ENCODE data around the gene PYHIN1. TPM values are rescaled to one million over a fixed set of nuclear protein-coding genes. Genes with fewer than 3 reads are reported as not detected.
A peak's percentile ranks its signal among the peaks of the same experiment; 100 is the strongest.

Gene PYHIN1
- total RNA-seq, 4 donors from 2014 or later: 0.16 TPM; not detected in 3

DNA sequence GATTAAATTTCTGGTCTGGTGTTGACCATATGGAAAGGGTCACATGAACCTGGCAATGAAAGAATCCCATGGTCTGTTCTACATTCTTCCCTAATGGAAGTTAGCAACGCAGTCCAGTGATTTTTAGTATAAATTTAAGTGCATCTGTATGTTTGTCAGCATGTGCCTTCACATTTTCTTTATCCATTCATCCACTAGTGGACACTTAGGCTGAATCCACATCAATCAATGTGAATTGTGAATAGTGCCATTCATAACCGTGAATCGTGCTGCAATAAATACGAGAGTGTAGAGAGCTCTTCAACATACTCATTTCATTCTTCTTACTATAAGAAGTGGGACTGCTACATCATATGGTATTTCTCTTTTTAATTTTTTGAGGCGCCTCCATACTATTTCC, 65.6 kb downstream of the PYHIN1 start:
- intact Hi-C loops (cut with DNase I; ENCODE audit: low total_unique reads) (loop anchor here (5.0 to 10.0 kb wide), 2 partner anchors 795 to 1032 kb away; no protein-coding TSS in a partner anchor), in situ Hi-C loops (cut with MboI; ENCODE audit: low sequenced_read_pairs in 4 of 4) (loop anchor here (10.0 to 25.0 kb wide), 5 partner anchors 62 to 1035 kb away; partner anchors contain the start of genes CD1D (in 1 of the 4) and PYHIN1 (in 1 of the 4))
- Histone ChIP-seq H3K27ac (no peak overlapping the region), H3K27me3 (no peaks in the 10 kb centered on the region), H3K4me3 (no peak overlapping the region), H3K9me3 (no peaks in the 10 kb centered on the region), H3K4me1 (peaks cover 0 to 6% of the 10 kb centered on the region in 2 donors), H3K36me3 (no peaks in the 10 kb centered on the region)
- no peak for DNase-seq
- ATAC-seq: no peak
- no peak for TF ChIP-seq POLR2A (IDR thresholded peaks at IDR 0.05)
- TF ChIP-seq, protein P1, sequence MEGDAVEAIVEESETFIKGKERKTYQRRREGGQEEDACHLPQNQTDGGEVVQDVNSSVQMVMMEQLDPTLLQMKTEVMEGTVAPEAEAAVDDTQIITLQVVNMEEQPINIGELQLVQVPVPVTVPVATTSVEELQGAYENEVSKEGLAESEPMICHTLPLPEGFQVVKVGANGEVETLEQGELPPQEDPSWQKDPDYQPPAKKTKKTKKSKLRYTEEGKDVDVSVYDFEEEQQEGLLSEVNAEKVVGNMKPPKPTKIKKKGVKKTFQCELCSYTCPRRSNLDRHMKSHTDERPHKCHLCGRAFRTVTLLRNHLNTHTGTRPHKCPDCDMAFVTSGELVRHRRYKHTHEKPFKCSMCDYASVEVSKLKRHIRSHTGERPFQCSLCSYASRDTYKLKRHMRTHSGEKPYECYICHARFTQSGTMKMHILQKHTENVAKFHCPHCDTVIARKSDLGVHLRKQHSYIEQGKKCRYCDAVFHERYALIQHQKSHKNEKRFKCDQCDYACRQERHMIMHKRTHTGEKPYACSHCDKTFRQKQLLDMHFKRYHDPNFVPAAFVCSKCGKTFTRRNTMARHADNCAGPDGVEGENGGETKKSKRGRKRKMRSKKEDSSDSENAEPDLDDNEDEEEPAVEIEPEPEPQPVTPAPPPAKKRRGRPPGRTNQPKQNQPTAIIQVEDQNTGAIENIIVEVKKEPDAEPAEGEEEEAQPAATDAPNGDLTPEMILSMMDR (IDR thresholded peaks at IDR 0.05 in 4 of 5, conservative IDR thresholded peaks at IDR 0.05 in 1 of 5): no peak

DNA sequence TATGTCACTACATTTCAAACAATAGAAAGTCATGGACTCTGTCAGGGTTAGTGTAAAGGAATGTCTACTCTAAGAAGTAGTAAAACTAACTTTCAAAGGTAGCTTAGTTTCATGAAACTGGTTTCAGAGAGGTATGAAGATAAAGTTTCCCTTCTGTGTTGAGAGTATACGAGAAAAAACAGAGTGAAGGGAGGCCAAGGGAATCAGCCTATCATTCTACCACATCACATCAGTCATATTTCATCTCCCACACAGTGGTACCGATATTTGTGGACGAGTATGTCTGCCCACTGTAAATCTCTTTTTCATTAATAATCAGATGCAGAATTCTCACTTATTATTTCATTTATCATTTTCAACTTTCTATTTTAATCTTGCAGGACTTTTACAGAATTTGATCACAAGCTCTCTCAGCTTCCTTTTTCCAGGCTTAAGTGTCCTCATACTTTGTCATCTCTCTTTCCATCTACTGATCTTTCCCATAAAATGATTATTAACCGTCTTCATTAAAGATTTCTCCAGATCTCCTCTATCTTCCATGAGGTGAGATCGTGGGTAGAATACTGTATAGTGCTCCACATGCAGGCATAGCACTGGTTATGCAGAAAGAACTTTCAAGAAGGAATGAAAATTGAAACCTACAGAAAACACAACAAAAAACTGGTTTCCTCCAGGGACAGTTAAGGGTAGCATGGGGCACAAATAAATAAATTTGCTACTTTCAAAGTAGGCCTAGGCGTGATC, 66.9 kb downstream of the PYHIN1 start:
- in situ Hi-C loops (cut with MboI; ENCODE audit: low sequenced_read_pairs in 4 of 4): loop anchor here (10.0 to 25.0 kb wide), 5 partner anchors 63 to 1036 kb away; partner anchors contain the start of genes CD1D (in 1 of the 4) and PYHIN1 (in 1 of the 4)
- Histone ChIP-seq H3K36me3 (no peaks in the 10 kb centered on the region), H3K4me1 (peaks cover 0 to 6% of the 10 kb centered on the region in 2 donors), H3K9me3 (no peaks in the 10 kb centered on the region), H3K27ac (no peak overlapping the region), H3K27me3 (no peaks in the 10 kb centered on the region), H3K4me3 (peak overlapping the region; percentile 50 to 64 (median 56))
- ATAC-seq (no peak), DNase-seq (no peak)
- intact Hi-C loops (cut with DNase I; ENCODE audit: low total_unique reads): loop anchor here (5.0 to 10.0 kb wide), 2 partner anchors 796 to 1033 kb away; no protein-coding TSS in a partner anchor
- no peak for TF ChIP-seq POLR2A (IDR thresholded peaks at IDR 0.05)
- TF ChIP-seq, protein P1 (IDR thresholded peaks at IDR 0.05 in 4 of 5, conservative IDR thresholded peaks at IDR 0.05 in 1 of 5): no peak

DNA sequence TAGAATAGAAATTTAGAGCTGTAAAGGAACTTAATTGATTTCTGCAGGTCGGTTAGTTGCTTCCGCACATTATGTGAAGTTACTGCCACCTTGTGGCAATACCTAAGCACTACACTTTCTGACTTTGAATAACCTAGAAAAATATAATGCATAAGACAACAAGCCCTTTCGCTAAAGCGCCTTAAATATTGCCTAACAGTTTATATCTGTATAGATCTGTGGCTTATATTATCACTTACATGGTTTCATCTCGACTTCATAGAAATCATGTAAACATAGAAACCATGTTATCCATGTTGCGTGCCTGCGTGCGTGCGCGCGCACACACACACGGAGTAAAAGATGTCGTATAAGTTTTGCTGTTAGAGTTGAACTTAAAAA, 67.4 kb downstream of the PYHIN1 start:
- H3K27ac ChIP-seq: peak overlapping the region; percentile 69 to 86 (median 74)
- DNase-seq (no peak), ATAC-seq (peak in 1 of 2 donors; percentile 37)
- peak overlapping the region; percentile 50 to 64 (median 56) for H3K4me3 ChIP-seq
- TF ChIP-seq, protein P1 (IDR thresholded peaks at IDR 0.05 in 4 of 5, conservative IDR thresholded peaks at IDR 0.05 in 1 of 5): peak; percentile 69 to 84 (median 73)
- no peak for TF ChIP-seq POLR2A (IDR thresholded peaks at IDR 0.05)
- H3K27me3 ChIP-seq: no peaks in the 10 kb centered on the region
- H3K9me3 ChIP-seq: no peaks in the 10 kb centered on the region
- no peaks in the 10 kb centered on the region for H3K36me3 ChIP-seq
- H3K4me1 ChIP-seq: peaks cover 0 to 6% of the 10 kb centered on the region in 2 donors
- intact Hi-C loops (cut with DNase I; ENCODE audit: low total_unique reads) (loop anchor here (5.0 to 10.0 kb wide), 2 partner anchors 796 to 1034 kb away; no protein-coding TSS in a partner anchor), in situ Hi-C loops (cut with MboI; ENCODE audit: low sequenced_read_pairs in 4 of 4) (loop anchor here (10.0 to 25.0 kb wide), 5 partner anchors 64 to 1036 kb away; partner anchors contain the start of genes CD1D (in 1 of the 4) and PYHIN1 (in 1 of the 4))

DNA sequence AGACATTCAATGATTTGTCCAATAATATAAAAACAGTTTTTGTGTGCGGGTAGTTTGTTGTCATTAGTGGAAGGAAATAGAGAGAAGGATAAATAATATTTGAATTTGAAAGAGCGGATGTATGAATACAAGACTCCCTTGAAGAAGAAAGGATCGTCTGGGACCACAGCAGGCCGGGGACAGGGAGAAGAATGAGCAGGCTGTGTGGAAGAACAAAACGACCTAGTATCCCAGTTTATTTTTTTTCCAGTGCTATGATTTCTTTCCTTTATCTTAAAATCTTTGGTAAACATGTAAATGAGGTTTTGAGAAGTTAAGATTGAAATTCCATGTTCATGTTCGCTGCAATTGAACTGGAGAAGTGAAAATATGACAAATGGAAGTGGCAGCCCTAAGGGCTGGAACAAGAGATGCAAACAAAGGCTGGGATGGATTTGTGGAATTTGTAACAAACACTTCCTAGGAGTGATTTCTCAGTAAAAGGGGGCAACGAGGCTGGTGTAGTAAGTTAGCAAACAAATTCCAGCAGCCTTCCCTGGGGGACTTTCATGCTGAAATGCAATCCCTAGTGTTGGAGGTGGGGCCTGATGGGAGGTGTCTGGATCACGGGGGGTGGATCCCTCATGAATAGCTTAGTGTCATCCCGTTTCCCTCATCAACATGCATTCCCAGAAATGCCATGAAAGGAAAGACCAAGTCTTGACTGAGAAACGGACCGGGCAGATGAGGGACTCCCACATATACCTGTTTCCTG, 68.1 kb downstream of the PYHIN1 start:
- peak; percentile 73 to 79 for DNase-seq
- intact Hi-C loops (cut with DNase I; ENCODE audit: low total_unique reads): loop anchor here (5.0 to 10.0 kb wide), 2 partner anchors 797 to 1035 kb away; no protein-coding TSS in a partner anchor

More for the DNA sequence above, 68.1 kb downstream of the PYHIN1 start:
- Histone ChIP-seq H3K27me3 (no peaks in the 10 kb centered on the region), H3K4me3 (peak overlapping the region; percentile 50 to 64 (median 56)), H3K9me3 (no peaks in the 10 kb centered on the region), H3K4me1 (peaks cover 0 to 6% of the 10 kb centered on the region in 2 donors), H3K27ac (peak overlapping the region; percentile 72 to 86 (median 76)), H3K36me3 (no peaks in the 10 kb centered on the region)
- ATAC-seq: peak; percentile 87
- in situ Hi-C loops (cut with MboI; ENCODE audit: low sequenced_read_pairs in 4 of 4): loop anchor here (10.0 to 25.0 kb wide), 5 partner anchors 65 to 1037 kb away; partner anchors contain the start of genes CD1D (in 1 of the 4) and PYHIN1 (in 1 of the 4)
- peak; percentile 39 to 66 for TF ChIP-seq POLR2A (IDR thresholded peaks at IDR 0.05)
- TF ChIP-seq, protein P1 (IDR thresholded peaks at IDR 0.05 in 4 of 5, conservative IDR thresholded peaks at IDR 0.05 in 1 of 5): no peak

Data from gastrocnemius medialis (tissue), 4 donors.